Thyroid gland (tissue), 4 donors: ENCODE data around the gene PFN3.

ENCODE experiments used
- POLR2A ChIP-seq, 2 donors: fragments of 450-650 bp; IDR thresholded peaks; one replicate each; pipeline ENCODE4 v1.6.1; 2017; ENCODE audit warnings: antibody characterized with exemption in 2 of 2, mild to moderate bottlenecking in 2 of 2, moderate library complexity in 1 of 2
- TF ChIP-seq, protein P1 (sequence below), 6 experiments: fragments of 200-600 bp in 3 of 6; fragments of 450-650 bp in 3 of 6; sonication (generic) in 3 of 6; IDR thresholded peaks; one replicate each; pipeline ENCODE4 v1.5.1; 2016 to 2019; ENCODE audit warnings: antibody characterized with exemption in 6 of 6, mild to moderate bottlenecking in 2 of 6, inconsistent platforms in 1 of 6, moderate library complexity in 1 of 6

DNA sequence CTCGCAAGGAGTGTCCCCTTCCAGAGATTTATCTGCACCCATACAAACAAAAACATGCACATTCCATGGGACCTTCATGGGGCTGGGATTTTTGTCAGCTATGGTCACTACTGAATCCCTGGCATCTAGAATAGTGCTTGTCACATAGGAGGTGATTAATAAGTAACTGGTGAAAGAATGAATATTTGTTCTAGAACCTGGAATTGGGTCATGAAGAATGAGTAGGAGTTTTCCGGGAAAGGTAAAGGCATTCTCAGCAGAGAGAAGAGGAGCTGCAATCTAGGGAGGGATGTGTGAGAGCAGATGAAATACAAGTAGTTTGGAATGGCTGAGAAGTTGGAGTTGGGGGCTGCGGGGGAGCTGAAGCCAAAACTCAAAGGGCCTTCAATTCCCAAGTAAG lies 46.2 kb downstream of the PFN3 start:
- TF ChIP-seq, protein P1, sequence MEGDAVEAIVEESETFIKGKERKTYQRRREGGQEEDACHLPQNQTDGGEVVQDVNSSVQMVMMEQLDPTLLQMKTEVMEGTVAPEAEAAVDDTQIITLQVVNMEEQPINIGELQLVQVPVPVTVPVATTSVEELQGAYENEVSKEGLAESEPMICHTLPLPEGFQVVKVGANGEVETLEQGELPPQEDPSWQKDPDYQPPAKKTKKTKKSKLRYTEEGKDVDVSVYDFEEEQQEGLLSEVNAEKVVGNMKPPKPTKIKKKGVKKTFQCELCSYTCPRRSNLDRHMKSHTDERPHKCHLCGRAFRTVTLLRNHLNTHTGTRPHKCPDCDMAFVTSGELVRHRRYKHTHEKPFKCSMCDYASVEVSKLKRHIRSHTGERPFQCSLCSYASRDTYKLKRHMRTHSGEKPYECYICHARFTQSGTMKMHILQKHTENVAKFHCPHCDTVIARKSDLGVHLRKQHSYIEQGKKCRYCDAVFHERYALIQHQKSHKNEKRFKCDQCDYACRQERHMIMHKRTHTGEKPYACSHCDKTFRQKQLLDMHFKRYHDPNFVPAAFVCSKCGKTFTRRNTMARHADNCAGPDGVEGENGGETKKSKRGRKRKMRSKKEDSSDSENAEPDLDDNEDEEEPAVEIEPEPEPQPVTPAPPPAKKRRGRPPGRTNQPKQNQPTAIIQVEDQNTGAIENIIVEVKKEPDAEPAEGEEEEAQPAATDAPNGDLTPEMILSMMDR (IDR thresholded peaks at IDR 0.05) = no peak
- no peak for TF ChIP-seq POLR2A (IDR thresholded peaks at IDR 0.05)
